ENCODE results near the gene SORCS1.
A peak's percentile ranks its signal among the peaks of the same experiment; 100 is the strongest.

SORCS1 gene

DNA sequence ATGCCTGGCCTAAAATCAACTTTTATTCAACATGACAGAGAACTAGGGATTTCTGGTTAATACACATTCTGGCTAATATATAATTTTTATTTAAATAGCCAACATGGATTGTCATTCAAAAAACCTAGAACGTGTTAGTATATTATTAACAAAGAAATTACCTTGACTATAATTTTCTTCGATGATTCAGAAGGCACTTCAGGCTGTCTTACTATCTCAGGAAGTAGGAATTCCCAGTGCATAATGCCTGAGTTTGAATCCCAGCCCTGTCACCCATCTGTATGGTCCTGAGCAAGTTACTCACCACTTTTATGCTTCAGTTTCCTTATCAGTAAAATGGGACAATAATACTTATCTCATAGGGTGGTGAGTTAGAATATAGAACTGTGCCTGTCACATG is 106.2 kb downstream of the SORCS1 start:
- peaks cover 10% of the 10 kb centered on the region for H3K27me3 Mint-ChIP-seq (ENCODE audit: low read depth)
- H3K9me3 Mint-ChIP-seq: no peaks in the 10 kb centered on the region
- peaks cover 11% of the 10 kb centered on the region for H3K4me1 Mint-ChIP-seq
- TF ChIP-seq, protein P1, sequence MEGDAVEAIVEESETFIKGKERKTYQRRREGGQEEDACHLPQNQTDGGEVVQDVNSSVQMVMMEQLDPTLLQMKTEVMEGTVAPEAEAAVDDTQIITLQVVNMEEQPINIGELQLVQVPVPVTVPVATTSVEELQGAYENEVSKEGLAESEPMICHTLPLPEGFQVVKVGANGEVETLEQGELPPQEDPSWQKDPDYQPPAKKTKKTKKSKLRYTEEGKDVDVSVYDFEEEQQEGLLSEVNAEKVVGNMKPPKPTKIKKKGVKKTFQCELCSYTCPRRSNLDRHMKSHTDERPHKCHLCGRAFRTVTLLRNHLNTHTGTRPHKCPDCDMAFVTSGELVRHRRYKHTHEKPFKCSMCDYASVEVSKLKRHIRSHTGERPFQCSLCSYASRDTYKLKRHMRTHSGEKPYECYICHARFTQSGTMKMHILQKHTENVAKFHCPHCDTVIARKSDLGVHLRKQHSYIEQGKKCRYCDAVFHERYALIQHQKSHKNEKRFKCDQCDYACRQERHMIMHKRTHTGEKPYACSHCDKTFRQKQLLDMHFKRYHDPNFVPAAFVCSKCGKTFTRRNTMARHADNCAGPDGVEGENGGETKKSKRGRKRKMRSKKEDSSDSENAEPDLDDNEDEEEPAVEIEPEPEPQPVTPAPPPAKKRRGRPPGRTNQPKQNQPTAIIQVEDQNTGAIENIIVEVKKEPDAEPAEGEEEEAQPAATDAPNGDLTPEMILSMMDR (IDR thresholded peaks at IDR 0.05; ENCODE audit: unreplicated experiment in 3 of 3): no peak
- no peak overlapping the region for H3K4me3 Mint-ChIP-seq
- no peaks in the 10 kb centered on the region for H3K36me3 Mint-ChIP-seq (ENCODE audit: low read depth)
- no peak overlapping the region for H3K27ac Mint-ChIP-seq

DNA sequence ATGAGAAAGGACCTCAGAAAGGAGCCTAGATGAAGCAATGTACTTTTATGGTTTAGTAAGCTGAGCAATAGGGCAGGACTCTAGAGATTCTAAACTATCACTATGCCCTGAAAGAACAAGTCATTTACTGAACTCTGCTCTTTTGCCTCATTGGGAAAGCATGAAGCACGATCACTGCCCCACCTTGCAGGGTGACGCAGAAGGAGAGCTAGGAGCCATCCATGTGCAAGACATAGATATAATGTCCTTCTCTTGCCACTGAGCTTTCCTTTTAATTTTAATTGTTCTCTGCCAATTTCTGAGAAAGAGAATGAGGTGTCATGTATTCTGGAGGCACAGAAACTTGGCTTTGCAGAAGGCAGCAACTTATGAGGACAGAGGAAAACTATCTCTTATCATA is 108.3 kb downstream of the SORCS1 start:
- no peak overlapping the region for H3K4me3 Mint-ChIP-seq
- TF ChIP-seq, protein P1 (IDR thresholded peaks at IDR 0.05; ENCODE audit: unreplicated experiment in 3 of 3): no peak
- H3K9me3 Mint-ChIP-seq: no peaks in the 10 kb centered on the region
- H3K27me3 Mint-ChIP-seq (ENCODE audit: low read depth): peaks cover 10% of the 10 kb centered on the region
- H3K27ac Mint-ChIP-seq: peak overlapping the region in 1 of 3 experiments; percentile 86
- no peaks in the 10 kb centered on the region for H3K36me3 Mint-ChIP-seq (ENCODE audit: low read depth)
- H3K4me1 Mint-ChIP-seq: peaks cover 19% of the 10 kb centered on the region

DNA sequence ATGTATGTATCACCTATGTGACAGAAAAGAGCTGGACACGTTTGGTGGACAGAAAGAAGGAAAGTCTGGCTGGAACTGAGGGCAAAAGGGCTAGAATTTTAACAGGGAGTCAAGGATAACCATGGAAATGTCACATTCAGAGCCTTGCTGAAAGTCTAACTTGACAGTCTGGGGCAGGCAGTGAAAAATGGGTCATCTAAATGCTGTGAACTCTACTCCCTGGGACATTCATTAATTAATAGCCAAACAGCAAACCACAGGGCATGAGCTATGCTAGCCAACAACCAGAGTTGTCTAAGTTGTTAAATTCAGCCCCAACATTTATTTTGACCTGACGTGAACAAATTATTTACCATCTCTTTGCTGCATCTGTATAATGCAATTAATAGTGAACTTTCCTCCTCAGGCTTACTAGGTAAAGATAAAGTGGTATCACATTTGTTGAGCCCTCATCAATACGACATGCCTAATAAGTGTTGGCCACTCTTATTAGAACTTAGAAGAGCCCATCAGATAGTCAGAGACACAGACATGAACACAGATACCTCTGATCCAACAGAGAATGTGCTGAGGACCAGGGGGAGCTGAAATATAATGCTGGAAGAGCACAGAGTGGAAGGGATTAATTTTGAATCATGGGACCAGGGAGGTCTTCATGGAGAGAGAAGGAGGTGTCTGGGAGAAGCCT is 109.9 kb downstream of the SORCS1 start:
- no peak overlapping the region for H3K4me3 Mint-ChIP-seq
- H3K27ac Mint-ChIP-seq: peak overlapping the region in 1 of 3 experiments; percentile 86
- no peaks in the 10 kb centered on the region for H3K9me3 Mint-ChIP-seq
- H3K36me3 Mint-ChIP-seq (ENCODE audit: low read depth): no peaks in the 10 kb centered on the region
- H3K4me1 Mint-ChIP-seq: peaks cover 19% of the 10 kb centered on the region
- TF ChIP-seq, protein P1 (IDR thresholded peaks at IDR 0.05; ENCODE audit: unreplicated experiment in 3 of 3): no peak
- H3K27me3 Mint-ChIP-seq (ENCODE audit: low read depth): peaks cover 10% of the 10 kb centered on the region

DNA sequence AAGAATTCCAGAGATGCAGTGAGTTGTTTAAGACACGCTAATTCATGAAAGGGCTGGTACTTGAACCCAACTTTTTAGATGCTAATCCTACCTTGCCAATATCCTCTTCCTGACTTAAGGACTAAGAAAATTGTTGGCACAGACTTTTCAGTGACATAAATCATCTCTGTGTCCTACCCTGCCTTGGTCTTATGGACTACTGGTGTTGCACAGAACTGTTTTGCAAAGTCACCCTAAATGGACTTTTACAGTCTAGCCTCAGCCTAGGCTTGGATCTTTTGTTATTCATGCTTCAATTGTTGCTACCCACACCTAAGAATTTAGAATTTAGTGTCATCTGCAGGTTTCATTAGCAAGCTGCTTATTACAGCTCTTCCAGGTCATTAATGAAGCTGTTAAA is 112.7 kb downstream of the SORCS1 start:
- TF ChIP-seq, protein P1 (IDR thresholded peaks at IDR 0.05; ENCODE audit: unreplicated experiment in 3 of 3): no peak
- H3K27me3 Mint-ChIP-seq (ENCODE audit: low read depth): peaks cover 10% of the 10 kb centered on the region
- no peak overlapping the region for H3K27ac Mint-ChIP-seq
- no peaks in the 10 kb centered on the region for H3K9me3 Mint-ChIP-seq
- no peak overlapping the region for H3K4me3 Mint-ChIP-seq
- peaks cover 14% of the 10 kb centered on the region for H3K4me1 Mint-ChIP-seq
- H3K36me3 Mint-ChIP-seq (ENCODE audit: low read depth): no peaks in the 10 kb centered on the region

DNA sequence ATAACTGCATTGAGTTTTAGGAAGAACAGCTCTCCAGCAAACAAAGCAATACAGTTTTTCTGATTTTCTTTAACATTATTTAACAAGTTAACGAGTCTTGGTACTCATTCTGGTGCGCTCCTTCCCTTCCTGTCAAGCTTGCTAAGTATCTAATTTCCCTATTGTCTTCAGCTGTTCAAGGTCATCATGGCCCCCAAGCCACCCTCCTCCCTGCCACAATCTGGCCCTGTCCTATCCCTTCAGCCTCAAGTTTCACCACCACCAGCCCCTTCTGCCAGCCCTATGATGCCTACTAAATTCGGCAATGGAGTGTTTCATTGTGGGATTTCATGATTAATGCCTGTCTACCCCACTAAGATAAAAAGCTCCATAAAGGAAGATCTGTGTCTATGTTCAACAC is 121.0 kb downstream of the SORCS1 start:
- H3K9me3 Mint-ChIP-seq: no peaks in the 10 kb centered on the region
- no peaks in the 10 kb centered on the region for H3K36me3 Mint-ChIP-seq (ENCODE audit: low read depth)
- H3K27ac Mint-ChIP-seq: no peak overlapping the region
- H3K27me3 Mint-ChIP-seq (ENCODE audit: low read depth): no peaks in the 10 kb centered on the region
- TF ChIP-seq, protein P1 (IDR thresholded peaks at IDR 0.05; ENCODE audit: unreplicated experiment in 3 of 3): no peak
- peaks cover 6% of the 10 kb centered on the region for H3K4me1 Mint-ChIP-seq
- no peak overlapping the region for H3K4me3 Mint-ChIP-seq

All from nephron (organoid).